GM19463 (cell line): ENCODE measurements around the gene SDK1.

Experiments used
- ATAC-seq: cut with Tn5 transposase; IDR thresholded peaks from one replicate; pipeline ENCODE4 v1.9.1; 2021; ENCODE audit warnings: mild to moderate bottlenecking, moderate library complexity; ENCODE audit not compliant: unreplicated experiment

SDK1 gene

GRCh38 chr7:4066206-4066605, 765.2 kb downstream of the SDK1 start:
- ATAC-seq: no peak

DNA sequence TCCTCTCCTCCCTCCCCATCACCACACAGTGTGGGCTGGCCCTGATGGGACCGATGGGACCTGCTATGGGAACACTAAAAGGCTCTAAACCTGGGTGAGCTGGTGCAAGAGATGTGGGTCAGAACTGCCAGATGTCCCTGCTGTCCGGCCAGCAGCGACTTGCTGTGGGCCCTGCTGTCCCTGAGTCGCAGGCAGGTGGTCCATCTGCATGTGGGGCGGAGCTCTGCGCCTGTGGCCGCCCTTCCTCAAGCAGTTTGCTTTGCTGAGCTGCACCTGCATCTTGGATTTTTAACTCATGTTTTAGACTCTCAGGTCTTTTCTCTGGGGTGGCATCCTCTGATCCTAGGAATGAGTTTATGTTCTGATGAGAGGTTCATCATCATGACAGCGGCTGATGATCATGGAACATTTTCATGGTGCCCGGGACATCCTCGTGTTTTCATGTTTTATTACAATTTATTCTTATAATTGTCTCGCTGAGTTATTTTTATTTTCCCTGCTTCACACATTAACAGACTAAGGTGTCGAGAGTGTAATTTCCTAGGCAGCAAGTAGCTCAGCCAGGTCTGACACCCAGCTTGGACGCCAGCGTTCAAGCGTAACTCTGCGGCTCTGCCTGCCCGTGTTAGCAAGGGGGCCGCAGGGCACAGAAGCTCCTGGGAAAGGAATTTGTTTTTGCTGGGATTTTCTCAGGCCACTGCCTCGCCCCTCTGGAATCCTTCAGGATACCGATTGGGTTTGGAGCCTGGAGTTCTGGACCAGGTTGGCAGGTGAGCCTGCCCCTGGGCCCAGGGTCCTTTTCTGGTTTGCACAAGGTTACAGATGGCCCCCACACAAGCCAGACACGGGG, 765.8 kb downstream of the SDK1 start:
- no peak for ATAC-seq

- ATAC-seq: no peak
These were observed 766.4 kb downstream of the SDK1 start for GRCh38 chr7:4067476-4067760.

DNA sequence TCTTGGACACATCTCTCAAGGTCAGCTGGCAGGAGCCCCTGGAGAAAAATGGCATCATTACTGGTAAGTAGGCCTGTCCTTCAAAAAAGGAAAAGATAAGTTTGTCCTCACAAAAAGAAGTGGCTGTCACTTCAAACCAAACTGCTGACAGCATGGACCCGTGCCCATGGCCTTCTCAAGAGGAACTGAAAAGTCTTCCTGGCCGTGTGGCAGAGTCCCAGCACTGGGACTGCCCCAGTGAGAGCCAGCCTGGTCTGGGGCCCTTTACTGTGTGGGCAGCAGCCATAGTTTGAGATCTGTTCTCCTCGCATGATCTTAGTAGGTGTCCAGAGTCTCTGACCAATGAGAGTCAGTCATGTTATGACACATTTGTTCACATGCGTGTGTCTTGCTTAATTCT, 766.8 kb downstream of the SDK1 start:
- no peak for ATAC-seq

- ATAC-seq: no peak
These were observed 767.2 kb downstream of the SDK1 start for GRCh38 chr7:4068286-4068685.

- no peak for ATAC-seq
These were observed 768.4 kb downstream of the SDK1 start for GRCh38 chr7:4069268-4070095.

- no peak for ATAC-seq
These were observed 769.2 kb downstream of the SDK1 start for GRCh38 chr7:4070214-4070613.

GRCh38 chr7:4071370-4072058, 770.5 kb downstream of the SDK1 start:
- ATAC-seq: no peak

GRCh38 chr7:4072161-4072925, 771.3 kb downstream of the SDK1 start:
- no peak for ATAC-seq

GRCh38 chr7:4073052-4073451, 772.0 kb downstream of the SDK1 start:
- ATAC-seq: no peak

GRCh38 chr7:4073750-4074149, 772.7 kb downstream of the SDK1 start:
- no peak for ATAC-seq

- ATAC-seq: no peak
These were observed 773.4 kb downstream of the SDK1 start for GRCh38 chr7:4074407-4074806.

- ATAC-seq: no peak
These were observed 773.9 kb downstream of the SDK1 start for GRCh38 chr7:4074994-4075393.

GRCh38 chr7:4076701-4077294, 775.7 kb downstream of the SDK1 start:
- ATAC-seq: no peak

DNA sequence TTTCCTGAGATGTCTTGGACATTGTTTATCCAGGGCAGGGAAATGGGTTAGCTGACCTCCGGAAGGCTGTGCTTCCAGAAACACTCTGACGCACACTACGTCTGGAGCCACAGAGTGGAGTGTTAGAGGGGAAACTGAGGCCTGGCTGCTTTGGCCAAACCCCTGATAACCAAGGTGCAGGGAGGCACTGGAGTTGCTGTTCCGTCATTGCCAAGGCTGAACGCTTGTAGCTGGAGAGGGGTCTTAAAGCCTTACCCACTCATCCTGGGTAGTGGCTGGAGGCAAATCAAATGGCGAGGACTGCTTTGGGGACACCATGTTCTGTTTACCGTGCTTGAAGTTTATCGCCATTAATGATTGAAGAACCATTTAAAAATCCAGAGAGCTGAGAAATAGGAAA, 776.9 kb downstream of the SDK1 start:
- no peak for ATAC-seq

- ATAC-seq: no peak
These were observed 777.5 kb downstream of the SDK1 start for GRCh38 chr7:4078580-4078979.

DNA sequence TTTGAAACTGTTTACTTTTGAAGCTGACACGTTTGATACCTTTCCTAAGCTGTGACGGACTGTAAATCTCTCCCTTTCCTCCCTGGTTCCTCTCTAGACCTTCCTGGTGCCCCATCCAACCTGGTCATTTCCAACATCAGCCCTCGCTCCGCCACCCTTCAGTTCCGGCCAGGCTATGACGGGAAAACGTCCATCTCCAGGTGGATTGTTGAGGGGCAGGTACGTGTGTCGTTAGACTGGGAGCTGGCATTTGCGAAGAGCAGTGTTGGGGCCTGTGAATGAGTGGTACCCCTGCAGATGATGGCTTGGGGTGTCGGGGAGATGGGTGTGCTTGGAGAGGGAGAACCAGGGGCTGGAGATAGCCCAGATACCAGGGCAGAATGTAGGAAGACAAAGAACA, 778.3 kb downstream of the SDK1 start:
- ATAC-seq: no peak

- no peak for ATAC-seq
These were observed 778.9 kb downstream of the SDK1 start for GRCh38 chr7:4079956-4080355.

DNA sequence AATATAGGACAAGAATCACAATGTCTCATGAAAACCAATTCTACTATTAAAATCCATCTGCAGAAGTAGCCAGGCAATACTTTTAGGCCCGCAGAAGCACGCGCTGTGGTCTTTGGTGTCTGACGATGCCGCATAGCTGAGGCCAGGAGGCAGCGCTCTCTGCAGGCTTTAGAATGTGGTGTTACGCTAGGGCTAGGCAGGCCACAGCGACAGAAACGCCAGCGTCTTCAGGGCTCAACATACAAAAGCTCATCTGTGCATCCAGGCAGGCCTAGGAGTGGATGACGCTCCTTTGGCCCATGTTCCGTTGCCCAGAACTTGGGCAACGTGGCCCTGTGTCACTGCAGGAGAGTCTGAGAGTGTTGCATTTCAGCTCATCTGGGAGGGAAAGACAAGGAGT, 779.9 kb downstream of the SDK1 start:
- no peak for ATAC-seq

DNA sequence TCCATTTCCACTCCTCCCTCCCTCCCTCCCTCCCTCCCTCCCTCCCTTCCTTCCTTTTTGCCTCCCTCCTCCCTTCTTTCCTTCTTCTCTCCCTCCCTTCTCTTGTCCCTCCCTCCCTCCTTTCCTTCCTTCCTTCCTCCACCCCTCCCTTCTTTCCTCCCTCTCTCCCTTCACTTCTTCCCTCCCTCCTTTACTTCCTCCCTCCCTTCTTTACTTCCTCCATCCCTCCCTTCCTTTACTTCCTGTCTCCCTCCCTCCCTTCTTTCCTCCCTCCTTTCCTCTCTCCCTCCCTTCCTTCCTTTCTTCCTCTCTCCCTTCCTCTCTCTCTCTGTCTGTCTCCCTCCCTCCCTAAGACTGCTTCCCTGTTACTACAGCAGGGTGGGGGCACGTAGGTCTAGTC, 782.5 kb downstream of the SDK1 start:
- ATAC-seq: no peak

DNA sequence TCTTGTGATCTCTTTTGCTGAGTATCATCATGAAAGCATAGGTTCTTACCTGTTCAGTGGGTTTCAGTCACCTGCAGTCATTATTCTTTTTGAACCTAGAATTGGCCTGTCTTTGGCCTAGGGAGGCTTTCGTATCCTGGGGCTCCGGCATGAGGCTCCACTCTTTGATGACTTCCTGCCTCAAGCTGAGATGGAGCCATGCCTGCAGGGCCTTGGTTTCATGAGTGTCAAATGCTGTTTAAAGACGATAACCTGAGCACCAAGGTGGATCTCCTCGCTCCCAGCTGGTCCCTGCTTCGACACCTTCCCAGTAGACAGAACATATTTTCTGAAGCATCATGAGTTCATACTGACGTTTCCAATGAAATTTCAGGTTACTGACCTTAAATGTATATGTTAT, 783.2 kb downstream of the SDK1 start:
- no peak for ATAC-seq
